Measurements from ENCODE around the gene NCAPG.

DNA sequence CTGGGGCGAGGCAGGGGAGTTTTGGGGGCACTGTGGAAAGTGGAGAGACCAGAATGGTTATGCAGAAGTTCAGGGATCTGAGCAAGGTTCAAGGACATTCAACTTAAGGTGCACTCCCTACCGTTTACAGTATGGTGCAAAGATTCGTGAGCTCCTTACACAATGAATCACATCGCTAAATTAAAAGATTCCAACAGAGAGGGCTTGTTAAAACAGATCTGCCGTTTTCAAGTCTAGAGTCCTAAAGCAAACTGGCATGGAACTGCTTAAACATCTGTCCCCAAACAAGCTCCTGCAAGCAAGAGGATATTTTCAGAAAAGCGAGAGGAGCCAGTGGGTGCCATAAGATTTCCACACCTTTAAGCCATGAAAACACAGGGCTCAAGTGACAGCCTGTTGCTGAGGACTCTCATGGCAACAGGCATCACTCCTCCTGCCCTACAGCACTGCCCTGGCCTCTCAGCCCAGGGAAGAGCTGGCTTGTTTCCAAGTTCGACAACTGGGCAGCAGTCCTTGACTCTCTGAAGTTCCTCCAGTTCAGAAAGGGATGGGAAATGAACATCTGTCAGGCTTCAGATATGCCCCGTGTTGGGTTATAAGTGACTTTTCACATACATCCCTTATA is 39.4 kb upstream of the NCAPG start:
- TF ChIP-seq CTCF (IDR thresholded peaks at IDR 0.05) (no peak), EZH2phosphoT487 (IDR thresholded peaks at IDR 0.05) (no peak), EZH2 (IDR thresholded peaks at IDR 0.05) (no peak)

All from neural progenitor cell (in vitro differentiated cells).